ENCODE data around the gene FRYL.

Gene FRYL

GRCh38 chr4:48570646-48571220 is 209.3 kb downstream of the FRYL start:
- DNase-seq (ENCODE audit: low read depth in 2 of 2, low spot score in 1 of 2): no peak

DNA sequence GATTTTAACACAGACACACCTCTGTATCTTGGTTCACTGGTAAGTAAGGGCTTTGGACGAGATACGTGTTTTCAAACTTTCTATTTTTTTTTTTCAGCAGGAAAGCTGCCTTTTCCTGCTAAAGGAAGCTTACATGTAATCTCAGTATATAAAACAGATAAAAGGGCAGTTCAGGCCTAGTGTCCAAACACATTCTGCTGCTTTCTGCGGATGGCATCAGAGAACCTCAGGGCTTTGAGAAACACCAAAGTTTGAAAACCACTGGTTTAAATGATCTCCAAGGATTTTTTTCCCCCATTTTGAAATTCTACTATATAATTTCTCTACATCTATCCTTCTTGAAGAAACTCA is 214.1 kb downstream of the FRYL start:
- DNase-seq (ENCODE audit: low read depth in 2 of 2, low spot score in 1 of 2): no peak

- no peak for DNase-seq (ENCODE audit: low read depth in 2 of 2, low spot score in 1 of 2)
Measured at GRCh38 chr4:48565362-48566033, 214.6 kb downstream of the FRYL start.

DNA sequence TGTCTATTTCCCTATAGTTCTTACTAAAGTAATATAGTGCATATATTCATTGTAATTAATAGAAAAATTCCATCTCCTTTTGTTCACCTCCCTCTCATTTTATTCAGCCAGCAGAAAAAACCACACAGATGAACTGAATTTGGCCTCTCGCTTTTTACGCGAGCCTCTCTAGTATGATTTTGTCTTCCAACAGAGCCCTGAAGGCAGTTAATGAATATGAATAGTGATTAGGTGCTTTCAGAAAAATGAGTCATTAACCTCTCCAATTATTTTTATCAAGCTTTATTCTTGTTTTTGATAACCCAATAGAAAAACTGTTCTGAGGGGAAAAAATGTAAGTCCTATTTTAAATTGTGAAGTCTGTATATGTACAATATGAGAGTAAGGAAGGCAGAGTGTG is 215.9 kb downstream of the FRYL start:
- DNase-seq (ENCODE audit: low read depth in 2 of 2, low spot score in 1 of 2): no peak

DNA sequence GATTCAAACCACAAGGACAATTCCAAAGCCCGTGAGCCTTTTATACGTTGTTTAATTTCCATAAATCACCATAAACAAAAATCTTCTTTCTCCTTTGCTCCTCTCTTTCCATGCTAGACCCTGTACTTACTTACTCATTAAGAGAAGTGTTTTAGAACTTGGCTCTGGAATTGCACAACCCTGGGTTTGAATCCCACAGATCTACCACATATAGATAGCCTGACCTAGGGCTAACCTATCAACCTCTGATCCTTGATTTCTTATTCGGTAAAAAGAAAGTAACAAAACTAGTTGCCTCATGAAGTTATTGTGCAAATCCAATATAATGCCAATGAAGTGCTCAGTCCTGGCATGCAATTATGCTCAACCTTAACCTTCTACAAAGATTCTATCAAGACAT is 221.3 kb downstream of the FRYL start:
- DNase-seq (ENCODE audit: low read depth in 2 of 2, low spot score in 1 of 2): no peak

DNA sequence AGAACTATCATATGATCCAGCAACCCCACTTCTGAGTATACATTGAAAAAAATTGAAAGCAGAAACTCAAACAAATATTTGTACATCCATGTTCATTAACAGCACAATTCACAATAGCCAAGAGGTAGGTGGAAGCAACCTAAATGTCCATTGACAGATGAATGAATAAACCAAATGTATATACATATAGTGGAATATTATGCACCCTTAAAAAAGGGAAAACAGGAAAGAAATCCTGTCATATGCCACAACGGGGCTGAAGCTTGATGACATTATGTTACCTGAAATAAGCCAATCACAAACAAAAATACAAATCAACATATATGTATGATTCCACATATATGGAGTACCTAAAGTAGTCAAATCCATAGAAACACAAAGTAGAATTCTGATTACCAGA is 222.1 kb downstream of the FRYL start:
- no peak for DNase-seq (ENCODE audit: low read depth in 2 of 2, low spot score in 1 of 2)

GRCh38 chr4:48557478-48557877 is 222.6 kb downstream of the FRYL start:
- DNase-seq (ENCODE audit: low read depth in 2 of 2, low spot score in 1 of 2): no peak

DNA sequence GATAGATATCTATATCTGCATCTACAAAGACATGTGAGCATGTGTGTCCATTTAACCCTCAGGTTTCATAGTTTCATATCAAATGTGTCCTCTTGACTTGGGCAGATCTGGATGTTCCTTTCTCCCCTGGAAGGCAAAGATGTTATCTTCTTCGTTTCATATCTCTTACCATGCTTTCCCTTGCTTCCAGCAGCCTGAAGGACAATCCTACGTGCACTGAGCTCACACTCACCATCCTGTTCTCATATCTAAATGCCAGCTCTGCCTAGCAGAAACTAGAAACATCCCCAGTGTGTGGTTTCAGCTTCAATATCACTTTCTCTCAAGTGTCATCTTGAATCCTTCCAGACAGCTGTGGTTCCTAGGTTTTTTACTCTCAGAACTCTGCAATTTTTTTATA is 223.8 kb downstream of the FRYL start:
- no peak for DNase-seq (ENCODE audit: low read depth in 2 of 2, low spot score in 1 of 2)

DNA sequence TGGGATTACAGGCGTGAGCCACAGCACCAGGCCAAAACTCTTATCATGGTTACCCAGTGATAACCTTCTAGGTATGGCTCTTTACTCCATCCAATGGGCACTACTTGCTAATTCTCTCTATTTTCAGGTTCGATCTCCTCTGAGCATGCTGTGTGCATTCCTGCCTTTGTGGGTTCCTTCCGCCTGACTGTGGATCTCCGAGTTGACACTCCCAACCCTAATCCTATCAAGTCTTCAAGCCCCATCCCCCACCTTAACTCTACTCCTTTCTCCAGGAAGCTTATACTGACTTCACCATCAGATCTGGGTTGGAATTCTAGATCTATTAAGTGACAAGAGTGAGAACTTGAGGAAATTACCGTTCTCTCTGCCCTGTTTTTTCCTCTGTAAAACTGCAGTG is 225.5 kb downstream of the FRYL start:
- DNase-seq (ENCODE audit: low read depth in 2 of 2, low spot score in 1 of 2): no peak

DNA sequence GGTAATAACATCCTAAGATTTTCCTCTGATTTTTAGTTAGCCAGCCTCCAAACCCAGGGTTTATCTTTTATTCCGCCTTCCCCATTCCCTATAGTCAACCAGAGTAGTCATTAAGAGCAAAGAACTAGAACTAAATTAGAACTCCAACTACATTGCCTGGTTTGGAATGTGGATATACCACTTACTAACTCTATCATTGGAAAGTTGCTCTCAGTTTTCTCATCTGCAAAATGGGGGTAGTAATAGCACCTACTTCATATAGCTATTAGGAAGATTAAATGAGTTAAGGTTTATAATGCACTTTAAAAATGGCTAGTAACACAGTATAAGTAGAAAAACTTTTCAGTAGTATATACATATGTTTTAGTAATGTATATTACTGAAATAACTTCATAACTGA is 226.4 kb downstream of the FRYL start:
- DNase-seq (ENCODE audit: low read depth in 2 of 2, low spot score in 1 of 2): no peak

DNA sequence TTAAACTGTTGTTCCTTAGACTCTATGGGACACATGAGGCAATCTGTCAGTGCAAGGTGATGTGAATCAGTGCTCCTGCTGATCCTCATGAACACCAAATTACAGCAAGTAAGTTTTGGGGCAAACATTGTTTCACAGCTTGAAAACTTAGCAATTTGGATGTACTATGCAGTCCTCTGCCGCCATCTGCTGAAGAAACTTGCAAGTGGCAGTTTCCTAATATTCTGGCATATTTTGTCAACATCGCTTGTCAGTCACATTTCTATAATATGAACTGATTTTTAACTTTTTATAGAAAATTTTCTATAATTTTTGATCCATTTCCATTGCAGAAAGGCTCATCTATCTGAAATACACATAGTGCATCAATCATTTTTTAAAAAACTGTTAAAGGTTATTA is 233.7 kb downstream of the FRYL start:
- DNase-seq (ENCODE audit: low read depth in 2 of 2, low spot score in 1 of 2): no peak

GRCh38 chr4:48543796-48544195 is 236.3 kb downstream of the FRYL start:
- no peak for DNase-seq (ENCODE audit: low read depth in 2 of 2, low spot score in 1 of 2)

GRCh38 chr4:48542888-48543287 is 237.2 kb downstream of the FRYL start:
- DNase-seq (ENCODE audit: low read depth in 2 of 2, low spot score in 1 of 2): no peak

DNA sequence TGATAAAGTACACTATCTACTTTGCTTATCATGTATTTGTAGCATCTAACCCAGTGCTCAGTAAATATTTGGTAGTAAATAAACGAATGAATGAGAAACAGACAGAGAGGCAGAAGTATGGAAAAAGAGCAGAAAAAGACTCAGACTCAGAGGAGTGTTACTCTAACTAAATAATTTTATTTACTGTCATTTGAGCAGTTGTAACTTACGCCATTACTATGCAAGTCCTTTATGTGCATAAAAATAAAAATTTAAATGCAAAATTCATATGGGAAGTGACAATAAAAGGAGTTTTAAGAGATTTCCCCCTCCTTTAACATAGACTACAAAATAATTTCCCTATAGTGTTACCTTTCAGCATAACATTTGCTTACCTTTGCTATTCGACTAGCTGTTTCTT is 240.5 kb downstream of the FRYL start:
- DNase-seq (ENCODE audit: low read depth in 2 of 2, low spot score in 1 of 2): no peak

- no peak for DNase-seq (ENCODE audit: low read depth in 2 of 2, low spot score in 1 of 2)
Measured at GRCh38 chr4:48538358-48538757, 241.7 kb downstream of the FRYL start.

DNA sequence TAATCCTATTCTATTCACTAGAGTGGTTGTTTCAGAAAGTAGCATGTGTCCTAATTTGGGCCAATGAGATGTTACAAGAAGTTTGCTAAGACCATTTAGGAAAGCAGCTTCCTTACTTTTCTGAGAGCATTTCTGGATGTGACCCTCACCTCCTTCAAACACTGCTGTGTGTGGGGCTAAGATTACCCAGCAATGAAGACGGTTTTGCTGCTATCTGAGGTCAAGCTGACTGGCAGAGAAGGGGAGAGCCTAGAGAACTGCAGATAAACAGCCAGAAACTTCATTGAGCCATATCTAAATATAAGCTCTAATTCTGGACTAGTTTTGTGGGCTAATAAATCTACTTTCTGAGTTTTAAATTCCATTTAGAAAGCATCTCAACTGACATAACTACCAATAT is 253.7 kb downstream of the FRYL start:
- no peak for DNase-seq (ENCODE audit: low read depth in 2 of 2, low spot score in 1 of 2)

DNA sequence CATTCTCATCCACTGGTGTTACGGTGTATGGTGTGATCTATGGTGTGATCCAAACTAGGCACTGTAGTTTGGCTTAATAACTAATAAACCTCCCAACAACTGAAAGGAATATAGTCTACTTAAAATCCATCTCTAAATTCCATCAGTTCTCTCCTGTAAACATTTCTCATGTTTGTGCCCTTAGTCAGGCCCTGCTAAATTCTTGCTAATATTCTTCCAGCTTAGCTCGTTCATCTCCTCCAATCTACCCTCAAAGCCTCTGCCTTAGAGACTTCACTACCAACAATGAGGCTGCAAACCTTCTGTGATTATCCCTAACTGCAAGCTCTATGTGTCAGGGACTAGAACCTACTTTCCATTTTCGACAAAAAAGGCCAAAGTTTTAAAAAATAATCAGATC is 261.9 kb downstream of the FRYL start:
- no peak for DNase-seq (ENCODE audit: low read depth in 2 of 2, low spot score in 1 of 2)

DNA sequence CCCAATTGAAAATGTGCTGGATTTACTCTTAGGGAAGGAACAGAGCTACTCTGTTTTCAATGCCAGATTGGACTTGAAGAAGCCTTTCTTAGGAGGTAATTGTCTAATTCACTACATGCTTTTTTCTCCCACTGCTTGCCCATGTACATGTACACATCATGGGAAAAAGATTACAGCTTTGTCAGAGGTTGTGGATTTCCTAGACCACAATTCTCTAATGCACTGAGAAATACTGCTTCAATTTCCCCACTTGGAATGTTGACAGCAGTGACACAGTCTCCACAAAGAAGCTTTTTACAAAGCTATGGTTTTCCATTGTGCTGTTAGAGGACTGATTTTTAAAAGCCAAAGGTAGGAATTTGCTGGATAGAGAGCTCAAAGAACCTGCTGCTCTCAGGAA is 270.5 kb downstream of the FRYL start:
- no peak for DNase-seq (ENCODE audit: low read depth in 2 of 2, low spot score in 1 of 2)

DNA sequence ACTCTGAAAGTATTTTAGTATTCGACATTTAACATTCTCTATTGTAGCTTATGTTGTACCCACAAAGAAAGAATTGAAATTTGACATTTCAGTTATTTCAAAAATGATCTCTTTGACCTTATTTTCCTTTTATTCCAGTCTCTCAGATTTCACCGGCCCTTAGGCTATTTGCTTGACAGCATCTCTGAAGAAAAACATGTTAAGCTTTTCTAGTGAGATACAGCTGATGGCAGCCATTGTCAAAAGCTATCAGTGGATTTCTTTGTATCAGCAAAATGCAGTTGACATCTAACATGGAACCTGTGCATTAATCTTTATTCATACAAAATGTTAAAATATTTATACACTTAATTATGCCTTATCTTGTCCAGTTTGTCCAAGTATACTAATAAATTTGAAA is 273.4 kb downstream of the FRYL start:
- no peak for DNase-seq (ENCODE audit: low read depth in 2 of 2, low spot score in 1 of 2)

- DNase-seq (ENCODE audit: low read depth in 2 of 2, low spot score in 1 of 2): no peak
Measured at GRCh38 chr4:48504352-48504751, 275.7 kb downstream of the FRYL start.

- no peak for DNase-seq (ENCODE audit: low read depth in 2 of 2, low spot score in 1 of 2)
Measured at GRCh38 chr4:48504026-48504330, 276.1 kb downstream of the FRYL start.

DNA sequence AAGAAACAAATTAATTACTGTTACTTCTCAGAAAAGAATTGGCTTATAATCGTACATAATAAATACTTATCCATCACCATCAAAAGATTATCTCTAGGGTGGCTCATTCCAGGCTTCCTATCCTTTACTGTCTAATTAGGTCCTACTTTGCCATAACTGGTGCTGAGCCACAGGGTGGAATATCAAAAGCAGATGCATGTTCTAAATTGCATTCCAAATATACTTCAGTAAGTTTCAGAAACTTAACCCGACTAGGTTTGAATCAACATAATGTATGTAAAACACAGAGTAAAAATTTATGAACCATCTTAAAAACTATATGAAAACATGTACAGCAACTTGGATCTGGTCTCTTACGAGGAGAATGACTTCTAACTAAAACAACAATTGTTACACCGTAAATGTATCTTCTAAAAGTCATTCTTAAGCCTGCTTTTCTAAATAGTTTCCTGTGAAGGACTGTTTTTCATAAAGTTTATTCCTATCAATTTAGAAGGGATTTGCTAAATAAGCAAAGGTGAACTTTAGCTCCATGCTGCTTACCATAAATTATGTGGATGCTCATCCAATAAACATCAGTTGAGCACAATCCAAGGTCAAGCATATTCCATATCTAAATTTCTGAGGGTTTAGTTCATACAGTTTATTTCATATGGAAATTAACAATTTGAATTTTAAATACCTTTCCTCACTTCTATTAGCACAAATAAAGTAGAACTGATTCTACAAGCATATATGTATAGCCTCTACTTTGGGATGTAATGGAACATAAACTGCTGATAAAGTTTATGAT is 276.6 kb downstream of the FRYL start:
- no peak for DNase-seq (ENCODE audit: low read depth in 2 of 2, low spot score in 1 of 2)

DNA sequence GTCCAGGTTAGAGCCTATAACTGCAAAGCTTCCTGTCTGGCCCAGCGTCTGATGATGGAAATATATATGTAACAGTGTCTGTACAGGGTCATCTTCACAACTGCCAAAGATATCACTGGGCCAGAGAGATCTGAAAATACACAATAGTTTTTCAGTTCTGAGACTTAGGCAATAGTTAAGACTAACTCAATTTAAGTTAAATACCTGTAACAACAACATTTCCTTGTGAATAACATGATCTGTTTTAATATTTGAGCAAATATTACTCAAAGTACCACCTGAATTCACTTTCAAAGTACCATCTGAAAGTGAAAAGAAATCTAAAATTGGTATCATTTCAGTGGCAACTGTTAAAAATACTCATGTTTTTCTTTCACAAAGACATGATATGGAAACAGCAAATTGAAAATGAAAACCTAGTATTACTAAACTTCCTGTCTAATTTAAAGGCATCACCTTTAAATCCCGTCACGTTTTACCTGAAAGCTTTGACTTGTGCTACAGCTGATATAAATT is 280.5 kb downstream of the FRYL start:
- no peak for DNase-seq (ENCODE audit: low read depth in 2 of 2, low spot score in 1 of 2)

All from stimulated activated CD8-positive, alpha-beta memory T cell treated with anti-CD3 and anti-CD28 coated beads, Interleukin-4, amount 100 ng/mL, for 4 hours (primary cell).